ENCODE results near the gene DMD.
"Not testable (repeated sequence)": the region's sequence is repeated elsewhere in the genome, so short reads cannot be mapped to it uniquely, and the experiment has no call there.

DMD gene

GRCh38 chrX:33194289-33194688 lies 17.1 kb downstream of the DMD start:
- Histone ChIP-seq H3K27ac (no peak overlapping the region), H3K36me3 (replicated peaks) (no peaks in the 10 kb centered on the region), H3K4me3 (ENCODE audit: low read depth, low read length) (no peak overlapping the region), H3K27me3 (replicated peaks) (no peaks in the 10 kb centered on the region)
- in situ Hi-C loops (cut with HindIII; ENCODE audit: low pct_ligation_motif_present, low sequenced_read_pairs), result no loop called here
- no peak for DNase-seq
- TF ChIP-seq, protein P1, sequence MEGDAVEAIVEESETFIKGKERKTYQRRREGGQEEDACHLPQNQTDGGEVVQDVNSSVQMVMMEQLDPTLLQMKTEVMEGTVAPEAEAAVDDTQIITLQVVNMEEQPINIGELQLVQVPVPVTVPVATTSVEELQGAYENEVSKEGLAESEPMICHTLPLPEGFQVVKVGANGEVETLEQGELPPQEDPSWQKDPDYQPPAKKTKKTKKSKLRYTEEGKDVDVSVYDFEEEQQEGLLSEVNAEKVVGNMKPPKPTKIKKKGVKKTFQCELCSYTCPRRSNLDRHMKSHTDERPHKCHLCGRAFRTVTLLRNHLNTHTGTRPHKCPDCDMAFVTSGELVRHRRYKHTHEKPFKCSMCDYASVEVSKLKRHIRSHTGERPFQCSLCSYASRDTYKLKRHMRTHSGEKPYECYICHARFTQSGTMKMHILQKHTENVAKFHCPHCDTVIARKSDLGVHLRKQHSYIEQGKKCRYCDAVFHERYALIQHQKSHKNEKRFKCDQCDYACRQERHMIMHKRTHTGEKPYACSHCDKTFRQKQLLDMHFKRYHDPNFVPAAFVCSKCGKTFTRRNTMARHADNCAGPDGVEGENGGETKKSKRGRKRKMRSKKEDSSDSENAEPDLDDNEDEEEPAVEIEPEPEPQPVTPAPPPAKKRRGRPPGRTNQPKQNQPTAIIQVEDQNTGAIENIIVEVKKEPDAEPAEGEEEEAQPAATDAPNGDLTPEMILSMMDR (IDR thresholded peaks at IDR 0.05; ENCODE audit: low read depth, low read length, missing control alignments), result no peak

DNA sequence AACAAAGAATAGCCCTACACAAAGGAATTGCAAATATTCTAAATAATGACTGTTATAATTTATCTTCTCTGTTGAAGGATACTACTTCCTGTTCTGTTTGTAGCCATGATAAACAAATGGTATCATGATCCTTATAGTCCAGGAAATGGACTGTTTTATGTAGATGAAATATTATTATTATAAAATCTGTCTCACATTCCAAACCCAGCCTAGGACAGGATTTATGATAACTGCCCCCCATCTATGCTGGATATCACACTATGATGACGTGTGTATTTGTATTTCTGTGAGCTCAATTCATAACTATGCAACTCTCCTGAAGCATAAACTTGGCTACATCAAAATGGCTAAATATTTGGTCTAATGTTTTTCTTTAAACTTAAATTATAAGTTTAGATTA lies 21.3 kb downstream of the DMD start:
- in situ Hi-C loops (cut with HindIII; ENCODE audit: low pct_ligation_motif_present, low sequenced_read_pairs), result no loop called here
- Histone ChIP-seq H3K27ac (peak overlapping the region; percentile 68), H3K4me3 (ENCODE audit: low read depth, low read length) (no peak overlapping the region), H3K36me3 (replicated peaks) (no peaks in the 10 kb centered on the region), H3K27me3 (replicated peaks) (no peaks in the 10 kb centered on the region)
- TF ChIP-seq, protein P1 (IDR thresholded peaks at IDR 0.05; ENCODE audit: low read depth, low read length, missing control alignments), result no peak
- DNase-seq, result peak; percentile 61

GRCh38 chrX:33188881-33189280 lies 22.5 kb downstream of the DMD start:
- Histone ChIP-seq H3K36me3 (replicated peaks) (no peaks in the 10 kb centered on the region), H3K27me3 (replicated peaks) (no peaks in the 10 kb centered on the region), H3K4me3 (ENCODE audit: low read depth, low read length) (no peak overlapping the region), H3K27ac (peak overlapping the region; percentile 74)
- in situ Hi-C loops (cut with HindIII; ENCODE audit: low pct_ligation_motif_present, low sequenced_read_pairs), result no loop called here
- no peak for DNase-seq
- TF ChIP-seq, protein P1 (IDR thresholded peaks at IDR 0.05; ENCODE audit: low read depth, low read length, missing control alignments), result no peak

- Histone ChIP-seq H3K27me3 (replicated peaks) (no peaks in the 10 kb centered on the region), H3K36me3 (replicated peaks) (no peaks in the 10 kb centered on the region), H3K4me3 (ENCODE audit: low read depth, low read length) (no peak overlapping the region), H3K27ac (peak overlapping the region; percentile 74)
- TF ChIP-seq, protein P1 (IDR thresholded peaks at IDR 0.05; ENCODE audit: low read depth, low read length, missing control alignments), result no peak
- no peak for DNase-seq
- in situ Hi-C loops (cut with HindIII; ENCODE audit: low pct_ligation_motif_present, low sequenced_read_pairs), result no loop called here
Observed at GRCh38 chrX:33188286-33188685, 23.1 kb downstream of the DMD start.

DNA sequence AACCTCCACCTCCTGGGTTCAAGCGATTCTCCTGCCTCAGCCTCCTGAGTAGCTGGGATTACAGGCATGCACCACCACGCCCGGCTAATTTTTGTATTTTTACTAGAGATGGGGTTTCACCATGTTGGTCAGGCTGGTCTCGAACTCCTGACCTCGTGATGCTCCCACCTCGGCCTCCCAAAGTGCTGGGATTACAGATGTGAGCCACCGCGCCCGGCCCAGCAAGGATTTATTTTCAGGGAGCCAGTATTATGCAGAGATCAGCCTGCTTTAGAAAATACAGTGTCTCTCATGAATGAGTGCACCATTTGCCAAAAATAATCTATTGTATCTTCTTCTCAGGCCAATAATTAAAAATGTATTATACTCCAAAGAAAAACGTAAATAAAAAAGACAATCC lies 26.5 kb downstream of the DMD start:
- H3K27me3 ChIP-seq (replicated peaks); H3K36me3 ChIP-seq (replicated peaks); H3K4me3 ChIP-seq (ENCODE audit: low read depth, low read length); DNase-seq; in situ Hi-C loops (cut with HindIII; ENCODE audit: low pct_ligation_motif_present, low sequenced_read_pairs); H3K27ac ChIP-seq: not testable (repeated sequence)

DNA sequence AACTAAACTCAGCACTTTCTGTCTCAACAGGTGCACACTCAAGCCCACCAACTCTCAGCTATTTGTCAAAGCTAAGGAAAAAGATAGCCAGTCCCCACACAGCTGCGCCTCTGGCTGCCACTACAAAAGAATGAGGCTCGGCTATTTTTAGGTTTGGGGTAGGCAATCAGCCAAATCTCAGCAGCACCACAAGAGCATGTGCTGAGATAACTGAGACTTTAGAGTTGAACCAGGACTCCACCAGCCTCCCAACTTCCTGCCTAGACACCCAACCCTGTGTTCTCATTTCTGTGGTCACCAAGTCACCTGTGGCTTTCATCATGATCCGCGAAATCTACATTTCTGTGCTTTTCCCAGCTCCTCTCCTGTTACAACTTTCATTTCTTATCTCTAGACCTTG lies 28.0 kb downstream of the DMD start:
- Histone ChIP-seq H3K27ac (no peak overlapping the region), H3K4me3 (ENCODE audit: low read depth, low read length) (no peak overlapping the region), H3K36me3 (replicated peaks) (no peaks in the 10 kb centered on the region), H3K27me3 (replicated peaks) (no peaks in the 10 kb centered on the region)
- in situ Hi-C loops (cut with HindIII; ENCODE audit: low pct_ligation_motif_present, low sequenced_read_pairs), result no loop called here
- TF ChIP-seq, protein P1 (IDR thresholded peaks at IDR 0.05; ENCODE audit: low read depth, low read length, missing control alignments), result no peak
- peak; percentile 77 for DNase-seq

All from brain microvascular endothelial cell (primary cell).